HCT116 (cell line): ENCODE data around the gene PARVA. TPM values are rescaled to one million over a fixed set of nuclear protein-coding genes. Genes with fewer than 3 reads are reported as not detected.

ENCODE experiments used
- ATAC-seq: fragments of 200-7000 bp; cut with Tn5 transposase; 2 replicates; pipeline ENCODE4 v1.9.1; 2020; ENCODE audit warnings: mild to moderate bottlenecking, moderate library complexity
- BruUV-seq: library from RNA; stranded (reverse); fragments of 400-500 nt; replicated peaks from 2 replicates; lab custom pipeline; 2021; lab: Mats Ljungman, UMichigan
- CTCF ChIA-PET: fragments of 300-600 bp; sonication (Branson Sonifier 250); formaldehyde crosslinking; loops from one replicate; lab custom pipeline; 2021; ENCODE audit warnings: antibody characterized with exemption; lab: Charles Lee
- POLR2A ChIA-PET: fragments of 300-600, 350-600 bp; sonication (Branson Sonifier 250); formaldehyde crosslinking; loops from one replicate; lab custom pipeline; 2021; ENCODE audit warnings: antibody characterized with exemption; lab: Charles Lee
- RAD21 ChIA-PET, 2 experiments: fragments of 300-600 bp; sonication (Branson Sonifier 250); formaldehyde crosslinking; loops; one replicate each; lab custom pipeline; 2023; ENCODE audit warnings: low total read pairs in 2 of 2; ENCODE audit not compliant: uncharacterized antibody in 2 of 2, unreplicated experiment in 2 of 2, low non-redundant PET in 1 of 2; lab: Charles Lee
- DNase-seq: peaks from one replicate; pipeline ENCODE4 v3.0.0-alpha.2; 2010; ENCODE audit warnings: low read depth, low spot score
- H2AFZ ChIP-seq: fragments of 200-600 bp; shearing (Covaris generic), sonication (generic); 2 replicates; pipeline ENCODE4 v1.6.1; 2017; ENCODE audit warnings: low read depth, mixed run types, mixed read lengths, antibody characterized with exemption, low read length; ENCODE audit not compliant: poor library complexity, severe bottlenecking
- H3K27ac ChIP-seq: 2 replicates; pipeline ENCODE4 v1.5.1; 2012; ENCODE audit warnings: low read depth, low read length
- H3K27me3 ChIP-seq: fragments of 200-600 bp; sonication (generic); 2 replicates; pipeline ENCODE4 v1.6.1; 2016; ENCODE audit warnings: mixed run types, low read length, mixed read lengths; ENCODE audit not compliant: insufficient read depth
- H3K36me3 ChIP-seq, 2 experiments: fragments of 200-500 bp in 1 of 2; fragments of 200-600 bp in 1 of 2; sonication (Bioruptor generic) in 1 of 2; sonication (generic) in 1 of 2; 2 replicates each; pipeline versions ENCODE4 v1.5.1 to v1.6.1; 2014 to 2016; ENCODE audit warnings: low read length in 2 of 2, inconsistent platforms in 1 of 2, mixed read lengths in 1 of 2, mixed run types in 1 of 2; ENCODE audit not compliant: insufficient read depth in 2 of 2, control insufficient read depth in 1 of 2
- H3K4me1 ChIP-seq, 2 experiments: fragments of 200-600 bp in 1 of 2; sonication (generic) in 1 of 2; 2 replicates each; pipeline versions ENCODE4 v1.5.1 to v1.6.1; 2012 to 2017; ENCODE audit warnings: low read length in 2 of 2, inconsistent platforms in 1 of 2, mild to moderate bottlenecking in 1 of 2, mixed read lengths in 1 of 2, mixed run types in 1 of 2, moderate library complexity in 1 of 2; ENCODE audit not compliant: insufficient read depth in 2 of 2, control insufficient read depth in 1 of 2
- H3K4me2 ChIP-seq: fragments of 200-600 bp; sonication (generic); 2 replicates; pipeline ENCODE4 v1.6.1; 2017; ENCODE audit warnings: mixed run types, low read length, mixed read lengths
- H3K4me3 ChIP-seq, 2 experiments: fragments of 200-600 bp in 1 of 2; sonication (generic) in 1 of 2; replicated peaks in 1 of 2; 2 replicates each; pipeline ENCODE4 v1.5.1; 2011 to 2016; ENCODE audit warnings: low read length in 2 of 2, control low read depth in 1 of 2, low read depth in 1 of 2, mild to moderate bottlenecking in 1 of 2, mixed read lengths in 1 of 2, mixed run types in 1 of 2
- H3K79me2 ChIP-seq: fragments of 200-600 bp; sonication (generic); 2 replicates; pipeline ENCODE4 v1.6.1; 2017; ENCODE audit warnings: mild to moderate bottlenecking, mixed run types, low read length, moderate library complexity, mixed read lengths; ENCODE audit not compliant: insufficient read depth
- H3K9ac ChIP-seq: fragments of 200-600 bp; sonication (generic); 2 replicates; pipeline ENCODE4 v1.6.1; 2016; ENCODE audit warnings: low read length, mixed read lengths
- H3K9me2 ChIP-seq: fragments of 200-600 bp; sonication (generic), shearing (Covaris generic); 2 replicates; pipeline ENCODE4 v1.6.1; 2017; ENCODE audit warnings: mixed run types, mild to moderate bottlenecking, moderate library complexity; ENCODE audit not compliant: insufficient read depth
- H3K9me3 ChIP-seq, 2 experiments: fragments of 200-500 bp in 1 of 2; fragments of 200-600 bp in 1 of 2; sonication (Bioruptor generic) in 1 of 2; sonication (generic) in 1 of 2; 2 replicates each; pipeline ENCODE4 v1.6.1; 2014 to 2017; ENCODE audit warnings: low read length in 2 of 2, mixed read lengths in 2 of 2, inconsistent platforms in 1 of 2, low read depth in 1 of 2, mild to moderate bottlenecking in 1 of 2, mixed run types in 1 of 2, moderate library complexity in 1 of 2; ENCODE audit not compliant: control insufficient read depth in 1 of 2, insufficient read depth in 1 of 2
- H4K20me1 ChIP-seq: fragments of 200-600 bp; sonication (generic), shearing (Covaris generic); 2 replicates; pipeline ENCODE4 v1.6.1; 2017; ENCODE audit warnings: mixed run types, mild to moderate bottlenecking, moderate library complexity; ENCODE audit not compliant: insufficient read depth
- ATF3 ChIP-seq: IDR thresholded peaks from 2 replicates; pipeline ENCODE4 v1.6.1; 2012
- ELF1 ChIP-seq: IDR thresholded peaks from 2 replicates; pipeline ENCODE4 v1.6.1; 2012; ENCODE audit warnings: low read depth, borderline replicate concordance
- EZH2 ChIP-seq: fragments of 200-600 bp; sonication (generic); IDR thresholded peaks from 2 replicates; pipeline ENCODE4 v1.6.1; 2017; ENCODE audit warnings: antibody characterized with exemption, mixed run types
- FOSL1 ChIP-seq: IDR thresholded peaks from 2 replicates; pipeline ENCODE4 v1.6.1; 2012; ENCODE audit warnings: low read depth
- JUND ChIP-seq: IDR thresholded peaks from 2 replicates; pipeline ENCODE4 v1.6.1; 2012
- POLR2AphosphoS5 ChIP-seq: IDR thresholded peaks from 2 replicates; pipeline ENCODE4 v1.6.1; 2011; ENCODE audit warnings: mild to moderate bottlenecking, low read depth, low read length, moderate library complexity
- RAD21 ChIP-seq: IDR thresholded peaks from 2 replicates; pipeline ENCODE4 v1.6.1; 2012; ENCODE audit warnings: low read depth, mild to moderate bottlenecking
- SIN3A ChIP-seq: IDR thresholded peaks from 2 replicates; pipeline ENCODE4 v1.6.1; 2012; ENCODE audit warnings: low read depth
- YY1 ChIP-seq: IDR thresholded peaks from 2 replicates; pipeline ENCODE4 v1.6.1; 2011; ENCODE audit warnings: low read length, low read depth, moderate library complexity, mild to moderate bottlenecking; ENCODE audit not compliant: insufficient replicate concordance; ENCODE audit errors: extremely low read depth
- ZFX ChIP-seq: fragments of 450-650 bp; IDR thresholded peaks from 2 replicates; pipeline ENCODE4 v1.6.1; 2017
- intact Hi-C: fragments of 100-400 bp; cut with micrococcal nuclease; formaldehyde crosslinking; loops from 2 replicates; pipeline ENCODE4 v1.10.0; 2022
- total RNA-seq: library from RNA; stranded (reverse); gene quantifications from one replicate; pipeline ENCODE4 v1.2.1, GENCODE V29; 2021; ENCODE audit not compliant: unreplicated experiment
- TF ChIP-seq, protein P1 (sequence below), 3 experiments: fragments of 200-600 bp in 1 of 3; sonication (generic) in 1 of 3; IDR thresholded peaks in 2 of 3; conservative IDR thresholded peaks in 1 of 3; 2 replicates each; pipeline ENCODE4 v1.5.1; 2012 to 2017; ENCODE audit warnings: low read depth in 2 of 3, low read length in 2 of 3, antibody characterized with exemption in 1 of 3, borderline replicate concordance in 1 of 3, control low read depth in 1 of 3, mild to moderate bottlenecking in 1 of 3, mixed read lengths in 1 of 3, mixed run types in 1 of 3, moderate library complexity in 1 of 3; ENCODE audit not compliant: insufficient read depth in 1 of 3
- TF ChIP-seq, protein P2 (sequence below): IDR thresholded peaks from 2 replicates; pipeline ENCODE4 v1.6.1; 2012; ENCODE audit warnings: low read depth
- TF ChIP-seq, protein P3 (sequence below): IDR thresholded peaks from 2 replicates; pipeline ENCODE4 v1.6.1; 2012

The PARVA gene
- total RNA-seq, 1 experiment from 2014 or later: 18.4 TPM

GRCh38 chr11:12529041-12529440 is 151.7 kb downstream of the PARVA start (continued):
- TF ChIP-seq, protein P1, sequence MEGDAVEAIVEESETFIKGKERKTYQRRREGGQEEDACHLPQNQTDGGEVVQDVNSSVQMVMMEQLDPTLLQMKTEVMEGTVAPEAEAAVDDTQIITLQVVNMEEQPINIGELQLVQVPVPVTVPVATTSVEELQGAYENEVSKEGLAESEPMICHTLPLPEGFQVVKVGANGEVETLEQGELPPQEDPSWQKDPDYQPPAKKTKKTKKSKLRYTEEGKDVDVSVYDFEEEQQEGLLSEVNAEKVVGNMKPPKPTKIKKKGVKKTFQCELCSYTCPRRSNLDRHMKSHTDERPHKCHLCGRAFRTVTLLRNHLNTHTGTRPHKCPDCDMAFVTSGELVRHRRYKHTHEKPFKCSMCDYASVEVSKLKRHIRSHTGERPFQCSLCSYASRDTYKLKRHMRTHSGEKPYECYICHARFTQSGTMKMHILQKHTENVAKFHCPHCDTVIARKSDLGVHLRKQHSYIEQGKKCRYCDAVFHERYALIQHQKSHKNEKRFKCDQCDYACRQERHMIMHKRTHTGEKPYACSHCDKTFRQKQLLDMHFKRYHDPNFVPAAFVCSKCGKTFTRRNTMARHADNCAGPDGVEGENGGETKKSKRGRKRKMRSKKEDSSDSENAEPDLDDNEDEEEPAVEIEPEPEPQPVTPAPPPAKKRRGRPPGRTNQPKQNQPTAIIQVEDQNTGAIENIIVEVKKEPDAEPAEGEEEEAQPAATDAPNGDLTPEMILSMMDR (IDR thresholded peaks at IDR 0.05 in 2 of 3, conservative IDR thresholded peaks at IDR 0.05 in 1 of 3; ENCODE audit: borderline replicate concordance in 1 of 3, insufficient read depth in 1 of 3, low read depth in 2 of 3, low read length in 2 of 3): no peak
- TF ChIP-seq, protein P2, sequence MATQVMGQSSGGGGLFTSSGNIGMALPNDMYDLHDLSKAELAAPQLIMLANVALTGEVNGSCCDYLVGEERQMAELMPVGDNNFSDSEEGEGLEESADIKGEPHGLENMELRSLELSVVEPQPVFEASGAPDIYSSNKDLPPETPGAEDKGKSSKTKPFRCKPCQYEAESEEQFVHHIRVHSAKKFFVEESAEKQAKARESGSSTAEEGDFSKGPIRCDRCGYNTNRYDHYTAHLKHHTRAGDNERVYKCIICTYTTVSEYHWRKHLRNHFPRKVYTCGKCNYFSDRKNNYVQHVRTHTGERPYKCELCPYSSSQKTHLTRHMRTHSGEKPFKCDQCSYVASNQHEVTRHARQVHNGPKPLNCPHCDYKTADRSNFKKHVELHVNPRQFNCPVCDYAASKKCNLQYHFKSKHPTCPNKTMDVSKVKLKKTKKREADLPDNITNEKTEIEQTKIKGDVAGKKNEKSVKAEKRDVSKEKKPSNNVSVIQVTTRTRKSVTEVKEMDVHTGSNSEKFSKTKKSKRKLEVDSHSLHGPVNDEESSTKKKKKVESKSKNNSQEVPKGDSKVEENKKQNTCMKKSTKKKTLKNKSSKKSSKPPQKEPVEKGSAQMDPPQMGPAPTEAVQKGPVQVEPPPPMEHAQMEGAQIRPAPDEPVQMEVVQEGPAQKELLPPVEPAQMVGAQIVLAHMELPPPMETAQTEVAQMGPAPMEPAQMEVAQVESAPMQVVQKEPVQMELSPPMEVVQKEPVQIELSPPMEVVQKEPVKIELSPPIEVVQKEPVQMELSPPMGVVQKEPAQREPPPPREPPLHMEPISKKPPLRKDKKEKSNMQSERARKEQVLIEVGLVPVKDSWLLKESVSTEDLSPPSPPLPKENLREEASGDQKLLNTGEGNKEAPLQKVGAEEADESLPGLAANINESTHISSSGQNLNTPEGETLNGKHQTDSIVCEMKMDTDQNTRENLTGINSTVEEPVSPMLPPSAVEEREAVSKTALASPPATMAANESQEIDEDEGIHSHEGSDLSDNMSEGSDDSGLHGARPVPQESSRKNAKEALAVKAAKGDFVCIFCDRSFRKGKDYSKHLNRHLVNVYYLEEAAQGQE: no peak
- TF ChIP-seq SIN3A (no peak), ZFX (no peak), YY1 (no peak)
- TF ChIP-seq, all 23 proteins: peak for 0

GRCh38 chr11:12529793-12530192 is 152.4 kb downstream of the PARVA start:
- H3K27me3 ChIP-seq: no peaks in the 10 kb centered on the region
- H3K9me2 ChIP-seq: no peaks in the 10 kb centered on the region
- no peak overlapping the region for H3K4me2 ChIP-seq
- intact Hi-C loops: no loop called here
- ATAC-seq: no peak
- H3K36me3 ChIP-seq: no peaks in the 10 kb centered on the region
- no peak for TF ChIP-seq RAD21
- TF ChIP-seq EZH2: no peak
- TF ChIP-seq ZFX: no peak
- no peak for TF ChIP-seq JUND
- TF ChIP-seq, protein P1 (IDR thresholded peaks at IDR 0.05 in 2 of 3, conservative IDR thresholded peaks at IDR 0.05 in 1 of 3; ENCODE audit: borderline replicate concordance in 1 of 3, insufficient read depth in 1 of 3, low read depth in 2 of 3, low read length in 2 of 3): no peak
- TF ChIP-seq POLR2AphosphoS5: no peak
- no peak for TF ChIP-seq ELF1
- TF ChIP-seq ATF3: no peak
- no peak for TF ChIP-seq YY1
- no peak for TF ChIP-seq FOSL1
- TF ChIP-seq, protein P3, sequence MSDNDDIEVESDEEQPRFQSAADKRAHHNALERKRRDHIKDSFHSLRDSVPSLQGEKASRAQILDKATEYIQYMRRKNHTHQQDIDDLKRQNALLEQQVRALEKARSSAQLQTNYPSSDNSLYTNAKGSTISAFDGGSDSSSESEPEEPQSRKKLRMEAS: no peak
- H3K9ac ChIP-seq: no peak overlapping the region
- POLR2A ChIA-PET: no interaction called here
- no peaks in the 10 kb centered on the region for H3K9me3 ChIP-seq
- H3K27ac ChIP-seq: no peak overlapping the region
- RAD21 ChIA-PET: no interaction called here
- H2AFZ ChIP-seq: no peak overlapping the region
- no peak overlapping the region for H3K4me3 ChIP-seq
- no peak for DNase-seq
- BruUV-seq: no TSS peak
- H4K20me1 ChIP-seq: no peaks in the 10 kb centered on the region
- CTCF ChIA-PET: no interaction called here
- H3K4me1 ChIP-seq: 0 out of 4 replicates have a peak, but pooled peaks cover 0 to 4% of the 10 kb centered on the region in 2 experiments
- no peaks in the 10 kb centered on the region for H3K79me2 ChIP-seq
